ENCODE results near the gene SEC11A. TPM values are rescaled to one million over a fixed set of nuclear protein-coding genes. Genes with fewer than 3 reads are reported as not detected.
"Not testable (repeated sequence)": the region's sequence is repeated elsewhere in the genome, so short reads cannot be mapped to it uniquely, and the experiment has no call there.

SEC11A gene
- total RNA-seq, 1 donor from 2014 or later, result 189 TPM

DNA sequence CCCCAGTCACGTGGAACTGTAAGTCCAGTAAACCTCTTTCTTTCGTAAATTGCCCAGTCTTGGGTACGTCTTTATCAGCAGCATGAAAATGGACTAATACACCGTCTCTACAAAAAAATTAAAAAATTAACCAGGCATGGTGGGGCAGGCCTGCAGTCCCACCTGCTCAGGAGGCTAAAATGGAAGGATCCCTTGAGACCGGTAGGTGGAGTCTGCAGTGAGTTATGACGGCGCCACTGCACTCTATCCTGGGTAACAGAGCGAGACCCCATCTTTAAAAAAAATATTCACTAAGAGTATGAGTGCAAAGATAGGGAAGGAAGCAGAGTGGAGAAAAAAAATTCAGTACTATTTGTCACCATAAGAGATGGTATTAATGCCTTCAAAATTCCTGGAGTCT lies 25.6 kb downstream of the SEC11A start:
- TF ChIP-seq, protein P1, sequence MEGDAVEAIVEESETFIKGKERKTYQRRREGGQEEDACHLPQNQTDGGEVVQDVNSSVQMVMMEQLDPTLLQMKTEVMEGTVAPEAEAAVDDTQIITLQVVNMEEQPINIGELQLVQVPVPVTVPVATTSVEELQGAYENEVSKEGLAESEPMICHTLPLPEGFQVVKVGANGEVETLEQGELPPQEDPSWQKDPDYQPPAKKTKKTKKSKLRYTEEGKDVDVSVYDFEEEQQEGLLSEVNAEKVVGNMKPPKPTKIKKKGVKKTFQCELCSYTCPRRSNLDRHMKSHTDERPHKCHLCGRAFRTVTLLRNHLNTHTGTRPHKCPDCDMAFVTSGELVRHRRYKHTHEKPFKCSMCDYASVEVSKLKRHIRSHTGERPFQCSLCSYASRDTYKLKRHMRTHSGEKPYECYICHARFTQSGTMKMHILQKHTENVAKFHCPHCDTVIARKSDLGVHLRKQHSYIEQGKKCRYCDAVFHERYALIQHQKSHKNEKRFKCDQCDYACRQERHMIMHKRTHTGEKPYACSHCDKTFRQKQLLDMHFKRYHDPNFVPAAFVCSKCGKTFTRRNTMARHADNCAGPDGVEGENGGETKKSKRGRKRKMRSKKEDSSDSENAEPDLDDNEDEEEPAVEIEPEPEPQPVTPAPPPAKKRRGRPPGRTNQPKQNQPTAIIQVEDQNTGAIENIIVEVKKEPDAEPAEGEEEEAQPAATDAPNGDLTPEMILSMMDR (IDR thresholded peaks at IDR 0.05; ENCODE audit: unreplicated experiment), result no peak
- no peaks in the 10 kb centered on the region for H3K4me1 Mint-ChIP-seq (ENCODE audit: low read depth)
- H3K27ac Mint-ChIP-seq, result no peak overlapping the region
- H3K36me3 Mint-ChIP-seq (ENCODE audit: insufficient read depth), result peaks cover 19% of the 10 kb centered on the region
- no peaks in the 10 kb centered on the region for H3K27me3 Mint-ChIP-seq
- no peak overlapping the region for H3K4me3 Mint-ChIP-seq (ENCODE audit: low read depth)
- no peaks in the 10 kb centered on the region for H3K9me3 Mint-ChIP-seq (ENCODE audit: low read depth)
- DNase-seq (ENCODE audit: low spot score, unreplicated experiment), result no peak

GRCh38 chr15:84689858-84690257 lies 26.1 kb downstream of the SEC11A start:
- Mint-ChIP-seq H3K27me3 (no peaks in the 10 kb centered on the region), H3K36me3 (ENCODE audit: insufficient read depth) (peaks cover 22% of the 10 kb centered on the region), H3K4me3 (ENCODE audit: low read depth) (no peak overlapping the region), H3K27ac (no peak overlapping the region), H3K4me1 (ENCODE audit: low read depth) (no peaks in the 10 kb centered on the region), H3K9me3 (ENCODE audit: low read depth) (no peaks in the 10 kb centered on the region)
- no peak for DNase-seq (ENCODE audit: low spot score, unreplicated experiment)
- TF ChIP-seq, protein P1 (IDR thresholded peaks at IDR 0.05; ENCODE audit: unreplicated experiment), result no peak

DNA sequence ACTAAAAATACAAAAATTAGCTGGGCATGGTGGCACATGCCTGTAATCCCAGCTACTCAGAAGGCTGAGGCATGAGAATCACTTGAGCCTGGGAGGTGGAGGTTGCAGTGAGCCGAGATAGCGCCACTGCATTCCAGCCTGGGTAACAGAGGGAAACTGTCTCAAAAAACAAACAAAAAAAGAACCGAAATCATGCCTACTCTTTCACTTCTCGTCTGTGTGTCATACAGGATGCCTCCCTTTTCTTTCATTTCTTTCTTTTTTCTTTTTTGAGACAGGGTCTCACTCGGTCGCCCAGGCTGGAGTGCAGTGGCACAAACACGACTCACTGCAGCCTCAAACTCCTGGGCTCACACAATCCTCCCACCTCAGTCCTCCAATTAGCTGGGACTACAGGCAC lies 29.5 kb downstream of the SEC11A start:
- not testable (repeated sequence) for DNase-seq (ENCODE audit: low spot score, unreplicated experiment); H3K4me1 Mint-ChIP-seq (ENCODE audit: low read depth); H3K9me3 Mint-ChIP-seq (ENCODE audit: low read depth); H3K27ac Mint-ChIP-seq; H3K27me3 Mint-ChIP-seq; H3K4me3 Mint-ChIP-seq (ENCODE audit: low read depth)
- H3K36me3 Mint-ChIP-seq (ENCODE audit: insufficient read depth), result peaks cover 27% of the 10 kb centered on the region

DNA sequence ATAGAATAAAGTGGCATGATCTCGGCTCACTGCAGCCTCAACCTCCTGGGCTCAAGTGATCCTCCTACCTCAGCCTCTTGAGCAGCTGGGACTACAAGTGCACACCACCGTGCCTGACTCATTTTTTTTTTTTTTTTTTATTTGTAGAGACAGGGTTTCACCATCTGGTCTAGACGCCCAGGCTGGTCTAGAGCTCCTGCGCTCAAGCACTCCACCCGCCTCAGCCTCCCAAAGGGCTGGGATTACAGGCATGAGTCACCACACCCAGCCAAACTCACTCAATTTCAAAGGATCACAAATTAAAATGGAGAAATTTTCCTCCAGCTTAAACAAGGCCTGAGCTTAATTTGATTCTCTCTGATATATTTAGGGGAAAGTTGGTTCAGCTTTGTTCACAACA lies 30.6 kb downstream of the SEC11A start:
- TF ChIP-seq, protein P1 (IDR thresholded peaks at IDR 0.05; ENCODE audit: unreplicated experiment), result no peak
- Mint-ChIP-seq H3K4me3 (ENCODE audit: low read depth) (no peak overlapping the region), H3K36me3 (ENCODE audit: insufficient read depth) (peaks cover 27% of the 10 kb centered on the region), H3K27me3 (no peaks in the 10 kb centered on the region), H3K4me1 (ENCODE audit: low read depth) (no peaks in the 10 kb centered on the region), H3K27ac (no peak overlapping the region), H3K9me3 (ENCODE audit: low read depth) (no peaks in the 10 kb centered on the region)
- DNase-seq (ENCODE audit: low spot score, unreplicated experiment), result no peak

DNA sequence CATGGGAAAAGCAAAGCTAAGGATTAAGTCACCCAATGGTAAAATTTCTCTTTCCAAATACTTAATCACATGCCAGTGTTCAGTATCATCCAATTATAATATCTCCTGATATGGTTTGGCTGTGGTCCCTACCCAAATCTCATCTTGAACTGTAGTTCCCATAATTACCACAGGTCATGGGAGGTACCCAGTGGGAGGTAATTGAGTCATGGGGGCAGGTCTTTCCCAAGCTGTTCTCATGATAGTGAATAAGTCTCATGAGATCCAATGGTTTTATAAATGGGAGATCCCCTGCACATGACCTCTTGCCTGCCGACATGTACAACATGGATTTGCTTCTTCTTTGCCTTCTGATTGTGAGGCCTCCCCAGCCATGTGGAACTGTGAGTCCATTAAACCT lies 31.8 kb downstream of the SEC11A start:
- Mint-ChIP-seq H3K4me1 (ENCODE audit: low read depth) (no peaks in the 10 kb centered on the region), H3K4me3 (ENCODE audit: low read depth) (no peak overlapping the region), H3K27me3 (no peaks in the 10 kb centered on the region), H3K9me3 (ENCODE audit: low read depth) (no peaks in the 10 kb centered on the region), H3K36me3 (ENCODE audit: insufficient read depth) (peaks cover 23% of the 10 kb centered on the region), H3K27ac (no peak overlapping the region)
- DNase-seq (ENCODE audit: low spot score, unreplicated experiment), result no peak
- TF ChIP-seq, protein P1 (IDR thresholded peaks at IDR 0.05; ENCODE audit: unreplicated experiment), result no peak

DNA sequence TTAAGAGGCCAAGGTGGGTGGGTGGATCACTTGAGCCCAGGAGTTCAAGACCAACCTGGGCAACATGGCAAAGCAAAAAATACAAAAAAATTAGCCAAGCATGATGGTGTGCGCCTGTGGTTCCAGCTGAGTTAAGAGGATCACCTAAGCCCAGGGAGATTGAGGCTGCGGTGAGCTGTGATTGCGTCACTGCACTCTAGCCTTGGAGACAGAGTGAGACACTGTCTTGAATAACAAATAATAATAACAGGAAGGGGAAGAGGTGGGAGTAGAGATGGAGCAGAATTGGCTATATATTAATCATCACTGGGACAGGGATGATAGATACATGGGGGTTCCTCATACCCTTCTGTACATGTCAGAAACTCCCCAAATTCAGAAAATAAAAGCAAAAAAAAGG lies 34.1 kb downstream of the SEC11A start:
- Mint-ChIP-seq H3K9me3 (ENCODE audit: low read depth) (no peaks in the 10 kb centered on the region), H3K27me3 (no peaks in the 10 kb centered on the region), H3K4me3 (ENCODE audit: low read depth) (no peak overlapping the region), H3K4me1 (ENCODE audit: low read depth) (no peaks in the 10 kb centered on the region), H3K27ac (no peak overlapping the region), H3K36me3 (ENCODE audit: insufficient read depth) (peaks cover 22% of the 10 kb centered on the region)
- DNase-seq (ENCODE audit: low spot score, unreplicated experiment), result no peak
- TF ChIP-seq, protein P1 (IDR thresholded peaks at IDR 0.05; ENCODE audit: unreplicated experiment), result no peak

All from progenitor cell of endocrine pancreas (in vitro differentiated cells).